PC-3 (cell line): Measurements from ENCODE around the gene SRGAP3.

Experiments used
- CTCF ChIP-seq: fragments of 300-600 bp; sonication (generic); conservative IDR thresholded peaks from 2 replicates; pipeline ENCODE4 v1.5.1; 2017; ENCODE audit warnings: antibody characterized with exemption, low read depth, mild to moderate bottlenecking, low read length
- EZH2 ChIP-seq: fragments of 300-600 bp; sonication (generic); IDR thresholded peaks from one replicate; pipeline ENCODE4 v1.6.1; 2017; ENCODE audit warnings: antibody characterized with exemption, mild to moderate bottlenecking, low read length; ENCODE audit not compliant: unreplicated experiment
- EZH2phosphoT487 ChIP-seq: fragments of 300-600 bp; sonication (generic); IDR thresholded peaks from 2 replicates; pipeline ENCODE4 v1.6.1; 2018; ENCODE audit warnings: mild to moderate bottlenecking, antibody characterized with exemption, low read length, borderline replicate concordance

- TF ChIP-seq CTCF (no peak), EZH2 (no peak), EZH2phosphoT487 (no peak)
Observed at GRCh38 chr3:8952130-8952529, 297.3 kb downstream of the SRGAP3 start.
